Uterus (tissue), 2 donors: ENCODE measurements around the gene POP5.

Source experiments
- POLR2A ChIP-seq, 2 donors: fragments of 450-650 bp; IDR thresholded peaks; one replicate each; pipeline ENCODE4 v1.6.1; 2016; ENCODE audit warnings: antibody characterized with exemption in 2 of 2, mild to moderate bottlenecking in 1 of 2, moderate library complexity in 1 of 2
- TF ChIP-seq, protein P1 (sequence below), 4 experiments: fragments of 200-600 bp in 2 of 4; fragments of 450-650 bp in 2 of 4; sonication (generic) in 2 of 4; IDR thresholded peaks; one replicate each; pipeline ENCODE4 v1.5.1; 2016 to 2019; ENCODE audit warnings: antibody characterized with exemption in 4 of 4, mild to moderate bottlenecking in 2 of 4, moderate library complexity in 1 of 4

- TF ChIP-seq, protein P1, sequence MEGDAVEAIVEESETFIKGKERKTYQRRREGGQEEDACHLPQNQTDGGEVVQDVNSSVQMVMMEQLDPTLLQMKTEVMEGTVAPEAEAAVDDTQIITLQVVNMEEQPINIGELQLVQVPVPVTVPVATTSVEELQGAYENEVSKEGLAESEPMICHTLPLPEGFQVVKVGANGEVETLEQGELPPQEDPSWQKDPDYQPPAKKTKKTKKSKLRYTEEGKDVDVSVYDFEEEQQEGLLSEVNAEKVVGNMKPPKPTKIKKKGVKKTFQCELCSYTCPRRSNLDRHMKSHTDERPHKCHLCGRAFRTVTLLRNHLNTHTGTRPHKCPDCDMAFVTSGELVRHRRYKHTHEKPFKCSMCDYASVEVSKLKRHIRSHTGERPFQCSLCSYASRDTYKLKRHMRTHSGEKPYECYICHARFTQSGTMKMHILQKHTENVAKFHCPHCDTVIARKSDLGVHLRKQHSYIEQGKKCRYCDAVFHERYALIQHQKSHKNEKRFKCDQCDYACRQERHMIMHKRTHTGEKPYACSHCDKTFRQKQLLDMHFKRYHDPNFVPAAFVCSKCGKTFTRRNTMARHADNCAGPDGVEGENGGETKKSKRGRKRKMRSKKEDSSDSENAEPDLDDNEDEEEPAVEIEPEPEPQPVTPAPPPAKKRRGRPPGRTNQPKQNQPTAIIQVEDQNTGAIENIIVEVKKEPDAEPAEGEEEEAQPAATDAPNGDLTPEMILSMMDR (IDR thresholded peaks at IDR 0.05): peak; percentile 10 to 36 (median 25)
- TF ChIP-seq POLR2A (IDR thresholded peaks at IDR 0.05): no peak
Measured at GRCh38 chr12:120584343-120585149, 3.3 kb upstream of the POP5 start.
